ENCODE data around the gene C19orf12.
"Not testable (repeated sequence)": the region's sequence is repeated elsewhere in the genome, so short reads cannot be mapped to it uniquely, and the experiment has no call there.

The C19orf12 gene

GRCh38 chr19:29675120-29675649 is 39.9 kb downstream of the C19orf12 start:
- no peak for DNase-seq (ENCODE audit: low read depth)

- no peak for DNase-seq (ENCODE audit: low read depth)
These were observed 40.5 kb downstream of the C19orf12 start for GRCh38 chr19:29674374-29675119.

- DNase-seq (ENCODE audit: low read depth) = no peak
These were observed 41.4 kb downstream of the C19orf12 start for GRCh38 chr19:29673451-29674371.

- DNase-seq (ENCODE audit: low read depth) = no peak
These were observed 42.1 kb downstream of the C19orf12 start for GRCh38 chr19:29672933-29673336.

- no peak for DNase-seq (ENCODE audit: low read depth)
These were observed 42.6 kb downstream of the C19orf12 start for GRCh38 chr19:29672319-29672932.

GRCh38 chr19:29671393-29672160 is 43.5 kb downstream of the C19orf12 start:
- DNase-seq (ENCODE audit: low read depth) = peak; percentile 40

GRCh38 chr19:29671026-29671392 is 44.1 kb downstream of the C19orf12 start:
- not testable (repeated sequence) for DNase-seq (ENCODE audit: low read depth)

- DNase-seq (ENCODE audit: low read depth) = no peak
These were observed 44.8 kb downstream of the C19orf12 start for GRCh38 chr19:29670255-29670654.

- no peak for DNase-seq (ENCODE audit: low read depth)
These were observed 46.1 kb downstream of the C19orf12 start for GRCh38 chr19:29668746-29669609.

GRCh38 chr19:29667901-29668341 is 47.1 kb downstream of the C19orf12 start:
- no peak for DNase-seq (ENCODE audit: low read depth)

- no peak for DNase-seq (ENCODE audit: low read depth)
These were observed 47.7 kb downstream of the C19orf12 start for GRCh38 chr19:29667387-29667783.

- DNase-seq (ENCODE audit: low read depth) = peak; percentile 56
These were observed 48.3 kb downstream of the C19orf12 start for GRCh38 chr19:29666578-29667386.

- no peak for DNase-seq (ENCODE audit: low read depth)
These were observed 49.1 kb downstream of the C19orf12 start for GRCh38 chr19:29665826-29666577.

GRCh38 chr19:29665215-29665825 is 49.7 kb downstream of the C19orf12 start, which contains the start of gene PLEKHF1:
Gene PLEKHF1 (plus strand): TSS chr19:29665461. CDS start chr19:29673840, 8,379 bp downstream.
- DNase-seq (ENCODE audit: low read depth) = peak; percentile 40

GRCh38 chr19:29664753-29665214 is 50.3 kb downstream of the C19orf12 start:
- DNase-seq (ENCODE audit: low read depth) = no peak

- peak; percentile 67 for DNase-seq (ENCODE audit: low read depth)
These were observed 51.0 kb downstream of the C19orf12 start for GRCh38 chr19:29663861-29664752.
